Jurkat, Clone E6-1 (cell line): ENCODE data around the gene MRPS5.

ENCODE experiments used
- DNase-seq: peaks from one replicate; pipeline ENCODE4 v3.0.0-alpha.2; 2011; ENCODE audit warnings: low read depth, low spot score
- H3K4me3 ChIP-seq: 2 replicates; pipeline ENCODE4 v1.5.1; 2011; ENCODE audit warnings: mild to moderate bottlenecking, low read length, control low read depth, moderate library complexity

The MRPS5 gene

GRCh38 chr2:95063086-95063958 is 58.3 kb downstream of the MRPS5 start:
- H3K4me3 ChIP-seq = no peak overlapping the region
- no peak for DNase-seq

GRCh38 chr2:95062242-95063085 is 59.1 kb downstream of the MRPS5 start:
- DNase-seq = no peak
- H3K4me3 ChIP-seq = no peak overlapping the region

- DNase-seq = no peak
- H3K4me3 ChIP-seq = no peak overlapping the region
Observed at GRCh38 chr2:95061601-95062183, 59.9 kb downstream of the MRPS5 start.

GRCh38 chr2:95061119-95061512 is 60.5 kb downstream of the MRPS5 start:
- H3K4me3 ChIP-seq = no peak overlapping the region
- DNase-seq = no peak

GRCh38 chr2:95060446-95061118 is 61.0 kb downstream of the MRPS5 start:
- DNase-seq = no peak
- H3K4me3 ChIP-seq = no peak overlapping the region

- no peak for DNase-seq
- H3K4me3 ChIP-seq = no peak overlapping the region
Observed at GRCh38 chr2:95059656-95060370, 61.8 kb downstream of the MRPS5 start.

GRCh38 chr2:95058989-95059641 is 62.5 kb downstream of the MRPS5 start:
- no peak for DNase-seq
- no peak overlapping the region for H3K4me3 ChIP-seq

GRCh38 chr2:95058466-95058988 is 63.1 kb downstream of the MRPS5 start:
- DNase-seq = no peak

GRCh38 chr2:95057535-95058370 is 63.9 kb downstream of the MRPS5 start:
- no peak overlapping the region for H3K4me3 ChIP-seq

More at GRCh38 chr2:95058466-95058988, 63.1 kb downstream of the MRPS5 start:
- no peak overlapping the region for H3K4me3 ChIP-seq

GRCh38 chr2:95056461-95057459 is 64.8 kb downstream of the MRPS5 start:
- no peak overlapping the region for H3K4me3 ChIP-seq
- DNase-seq = no peak

More at GRCh38 chr2:95057535-95058370, 63.9 kb downstream of the MRPS5 start:
- no peak for DNase-seq

GRCh38 chr2:95056044-95056443 is 65.6 kb downstream of the MRPS5 start:
- H3K4me3 ChIP-seq = no peak overlapping the region
- no peak for DNase-seq

GRCh38 chr2:95055262-95055661 is 66.3 kb downstream of the MRPS5 start:
- DNase-seq = no peak
- no peak overlapping the region for H3K4me3 ChIP-seq

GRCh38 chr2:95054016-95054415 is 67.6 kb downstream of the MRPS5 start:
- no peak overlapping the region for H3K4me3 ChIP-seq
- DNase-seq = no peak

GRCh38 chr2:95053543-95053942 is 68.1 kb downstream of the MRPS5 start:
- no peak overlapping the region for H3K4me3 ChIP-seq
- DNase-seq = no peak

GRCh38 chr2:95052804-95053479 is 68.7 kb downstream of the MRPS5 start:
- peak; percentile 80 for DNase-seq
- H3K4me3 ChIP-seq = peak overlapping the region; percentile 0; the same call in 1 of the 2 replicates
